ENCODE results near the gene IFI27L2.
A peak's percentile ranks its signal among the peaks of the same experiment; 100 is the strongest.

IFI27L2 gene

GRCh38 chr14:94121485-94121884 is 7.9 kb downstream of the IFI27L2 start:
- no peak for DNase-seq

GRCh38 chr14:94120667-94121340 is 8.6 kb downstream of the IFI27L2 start:
- DNase-seq: no peak

GRCh38 chr14:94119071-94119470 is 10.3 kb downstream of the IFI27L2 start:
- DNase-seq: no peak

- DNase-seq: no peak
Measured at GRCh38 chr14:94117856-94118255, 11.5 kb downstream of the IFI27L2 start.

GRCh38 chr14:94116701-94117100 is 12.7 kb downstream of the IFI27L2 start:
- no peak for DNase-seq

GRCh38 chr14:94115631-94116030 is 13.8 kb downstream of the IFI27L2 start:
- no peak for DNase-seq

GRCh38 chr14:94115058-94115591 is 14.3 kb downstream of the IFI27L2 start:
- no peak for DNase-seq

GRCh38 chr14:94114589-94115057 is 14.8 kb downstream of the IFI27L2 start:
- DNase-seq: no peak

- DNase-seq: no peak
Measured at GRCh38 chr14:94113908-94114588, 15.4 kb downstream of the IFI27L2 start.

GRCh38 chr14:94113490-94113889 is 15.9 kb downstream of the IFI27L2 start:
- no peak for DNase-seq

- DNase-seq: no peak
Measured at GRCh38 chr14:94113073-94113472, 16.3 kb downstream of the IFI27L2 start.

GRCh38 chr14:94112513-94113063 is 16.8 kb downstream of the IFI27L2 start:
- DNase-seq: no peak

- no peak for DNase-seq
Measured at GRCh38 chr14:94111276-94112095, 17.9 kb downstream of the IFI27L2 start.

GRCh38 chr14:94110552-94111181 is 18.7 kb downstream of the IFI27L2 start, which contains the start of gene IFI27:
Gene IFI27, plus strand, starts transcription at chr14:94110736.
- DNase-seq: no peak

GRCh38 chr14:94109915-94110250 is 19.5 kb downstream of the IFI27L2 start:
- no peak for DNase-seq

GRCh38 chr14:94104731-94105130 is 24.7 kb downstream of the IFI27L2 start:
- DNase-seq: no peak

- no peak for DNase-seq
Measured at GRCh38 chr14:94103554-94104150, 25.8 kb downstream of the IFI27L2 start.

- DNase-seq: no peak
Measured at GRCh38 chr14:94102768-94103482, 26.5 kb downstream of the IFI27L2 start.

- no peak for DNase-seq
Measured at GRCh38 chr14:94101748-94102147, 27.7 kb downstream of the IFI27L2 start.

- DNase-seq: peak; percentile 39
Measured at GRCh38 chr14:94100847-94101246, 28.6 kb downstream of the IFI27L2 start.

- no peak for DNase-seq
Measured at GRCh38 chr14:94099006-94099405, 30.4 kb downstream of the IFI27L2 start.
